Epithelial cell of esophagus (primary cell): ENCODE results near the gene SLC26A3.

Experiments
- DNase-seq: peaks from one replicate; pipeline ENCODE4 v3.0.0; 2010; ENCODE audit warnings: low read depth
- H3K4me3 ChIP-seq: 2 replicates; pipeline ENCODE4 v1.5.1; 2011; ENCODE audit warnings: mild to moderate bottlenecking, low read length, control low read depth
- CTCF ChIP-seq: IDR thresholded peaks from 2 replicates; pipeline ENCODE4 v1.5.1; 2011; ENCODE audit warnings: low read depth, mild to moderate bottlenecking, low read length, control low read depth, inconsistent platforms; ENCODE audit not compliant: insufficient read depth; ENCODE audit errors: missing control alignments

The SLC26A3 gene

GRCh38 chr7:107818622-107819021, 15.6 kb upstream of the SLC26A3 start:
- H3K4me3 ChIP-seq = no peak overlapping the region
- TF ChIP-seq CTCF = no peak
- DNase-seq = no peak

- no peak for DNase-seq
- H3K4me3 ChIP-seq = no peak overlapping the region
- no peak for TF ChIP-seq CTCF
Measured at GRCh38 chr7:107816011-107816566, 13.1 kb upstream of the SLC26A3 start.

GRCh38 chr7:107815254-107815882, 12.3 kb upstream of the SLC26A3 start:
- peak; percentile 3 for DNase-seq
- no peak for TF ChIP-seq CTCF
- no peak overlapping the region for H3K4me3 ChIP-seq

GRCh38 chr7:107813524-107813923, 10.5 kb upstream of the SLC26A3 start:
- DNase-seq = no peak
- TF ChIP-seq CTCF = no peak
- no peak overlapping the region for H3K4me3 ChIP-seq

- no peak for DNase-seq
- no peak overlapping the region for H3K4me3 ChIP-seq
- no peak for TF ChIP-seq CTCF
Measured at GRCh38 chr7:107811934-107812333, 8.9 kb upstream of the SLC26A3 start.

- no peak overlapping the region for H3K4me3 ChIP-seq
- no peak for TF ChIP-seq CTCF
- DNase-seq = no peak
Measured at GRCh38 chr7:107810626-107811025, 7.6 kb upstream of the SLC26A3 start.

- no peak for TF ChIP-seq CTCF
- DNase-seq = no peak
- no peak overlapping the region for H3K4me3 ChIP-seq
Measured at GRCh38 chr7:107809179-107809578, 6.2 kb upstream of the SLC26A3 start.
